CD14-positive monocyte (primary cell): ENCODE data around the gene NACC1. TPM values are rescaled to one million over a fixed set of nuclear protein-coding genes. Genes with fewer than 3 reads are reported as not detected.

ENCODE experiments used
- DNase-seq, 3 donors: peaks; one replicate each; pipeline ENCODE4 v3.0.0-alpha.2; 2011 to 2022
- H2AFZ ChIP-seq: 2 replicates; pipeline ENCODE4 v1.6.0; 2012; ENCODE audit warnings: mild to moderate bottlenecking, low read depth, low read length, inconsistent platforms; ENCODE audit not compliant: insufficient read depth, poor library complexity, severe bottlenecking
- H3K27ac ChIP-seq, 2 donors: 1 replicate in 1 of 2; 2 replicates in 1 of 2; pipeline ENCODE4 v1.5.1; 2012 to 2013; ENCODE audit warnings: low read length in 2 of 2, control low read depth in 1 of 2, inconsistent platforms in 1 of 2, low read depth in 1 of 2, mild to moderate bottlenecking in 1 of 2
- H3K27me3 ChIP-seq, 2 donors: one replicate each; pipeline versions ENCODE4 v1.6.0 to v1.6.1; 2011 to 2013; ENCODE audit warnings: low read length in 2 of 2; ENCODE audit not compliant: control insufficient read depth in 2 of 2, insufficient read depth in 2 of 2
- H3K36me3 ChIP-seq, 2 donors: replicated peaks in 1 of 2; 1 replicate in 1 of 2; 2 replicates in 1 of 2; pipeline versions ENCODE4 v1.5.1 to v1.6.1; 2012 to 2013; ENCODE audit warnings: low read length in 2 of 2, control low read depth in 1 of 2, inconsistent platforms in 1 of 2, mild to moderate bottlenecking in 1 of 2; ENCODE audit not compliant: insufficient read depth in 2 of 2, control insufficient read depth in 1 of 2
- H3K4me1 ChIP-seq, 2 donors: 1 replicate in 1 of 2; 2 replicates in 1 of 2; pipeline versions ENCODE4 v1.5.1 to v1.6.1; 2012 to 2013; ENCODE audit warnings: low read length in 2 of 2, control low read depth in 1 of 2, inconsistent platforms in 1 of 2, mild to moderate bottlenecking in 1 of 2, moderate library complexity in 1 of 2; ENCODE audit not compliant: insufficient read depth in 2 of 2, control insufficient read depth in 1 of 2
- H3K4me2 ChIP-seq: replicated peaks from 2 replicates; pipeline ENCODE3; 2012; ENCODE audit warnings: low read length, moderate library complexity, mild to moderate bottlenecking; ENCODE audit not compliant: poor library complexity, severe bottlenecking; ENCODE audit errors: extremely low read depth
- H3K4me3 ChIP-seq, 3 experiments: fragments of 200-600 bp in 1 of 3; sonication (generic) in 1 of 3; replicated peaks in 1 of 3; 1 replicate in 2 of 3; 2 replicates in 1 of 3; pipeline ENCODE4 v1.5.1; 2011 to 2013; ENCODE audit warnings: low read length in 3 of 3, mild to moderate bottlenecking in 3 of 3, control low read depth in 2 of 3, low read depth in 2 of 3, inconsistent platforms in 1 of 3, moderate library complexity in 1 of 3
- H3K79me2 ChIP-seq: 2 replicates; pipeline ENCODE4 v1.6.0; 2012; ENCODE audit warnings: mild to moderate bottlenecking, control low read depth, inconsistent platforms, low read length, moderate library complexity; ENCODE audit not compliant: insufficient read depth
- H3K9ac ChIP-seq: 2 replicates; pipeline ENCODE4 v1.6.0; 2017; ENCODE audit warnings: low read length, mild to moderate bottlenecking; ENCODE audit not compliant: insufficient read depth, poor library complexity, severe bottlenecking
- H3K9me3 ChIP-seq, 2 donors: replicated peaks in 1 of 2; 1 replicate in 1 of 2; 2 replicates in 1 of 2; pipeline versions ENCODE4 v1.5.1 to v1.6.1; 2012 to 2013; ENCODE audit warnings: low read length in 2 of 2, control low read depth in 1 of 2; ENCODE audit not compliant: control insufficient read depth in 1 of 2, insufficient read depth in 1 of 2
- H4K20me1 ChIP-seq: 2 replicates; pipeline ENCODE4 v1.6.0; 2012; ENCODE audit warnings: mild to moderate bottlenecking, low read length, control low read depth, moderate library complexity; ENCODE audit not compliant: insufficient read depth
- H3K27ac Mint-ChIP-seq, 7 donors: one replicate each; pipeline ENCODE4 v1.8.0; 2020; ENCODE audit warnings: mild to moderate bottlenecking in 7 of 7, mixed read lengths in 7 of 7, moderate library complexity in 6 of 7, inconsistent platforms in 2 of 7
- H3K27me3 Mint-ChIP-seq, 3 donors: one replicate each; pipeline ENCODE4 v1.8.0; 2021 to 2022; ENCODE audit warnings: low read depth in 3 of 3, mild to moderate bottlenecking in 3 of 3, mixed read lengths in 3 of 3, moderate library complexity in 3 of 3, inconsistent platforms in 1 of 3
- H3K36me3 Mint-ChIP-seq, 2 donors: one replicate each; pipeline ENCODE4 v1.8.0; 2020; ENCODE audit warnings: mixed read lengths in 2 of 2, inconsistent platforms in 1 of 2, mild to moderate bottlenecking in 1 of 2
- H3K4me1 Mint-ChIP-seq: one replicate; pipeline ENCODE4 v1.8.0; 2020; ENCODE audit warnings: mild to moderate bottlenecking, mixed read lengths
- H3K4me3 Mint-ChIP-seq, 2 donors: one replicate each; pipeline ENCODE4 v1.8.0; 2020; ENCODE audit warnings: mild to moderate bottlenecking in 2 of 2, mixed read lengths in 2 of 2, moderate library complexity in 1 of 2
- H3K9me3 Mint-ChIP-seq, 7 donors: one replicate each; pipeline ENCODE4 v1.8.0; 2020 to 2022; ENCODE audit warnings: mixed read lengths in 7 of 7, mild to moderate bottlenecking in 6 of 7, moderate library complexity in 6 of 7, inconsistent platforms in 2 of 7
- CTCF ChIP-seq: fragments of 200-600 bp; IDR thresholded peaks from one replicate; pipeline ENCODE4 v1.8.0; 2022; ENCODE audit warnings: antibody characterized with exemption, mild to moderate bottlenecking
- WGBS: methylation state at CpG from one replicate; pipeline ENCODE4 v1.1.5; 2013; ENCODE audit warnings: missing lambda C conversion rate; ENCODE audit not compliant: insufficient coverage; 5-methylcytosine and 5-hydroxymethylcytosine counted together
- intact Hi-C, 2 donors: fragments of 100-400 bp; cut with micrococcal nuclease; formaldehyde crosslinking; loops; one replicate each; pipeline versions ENCODE4 v1.15.0 to v1.15.1; 2023
- polyA plus RNA-seq, 3 donors: library from polyadenylated mRNA; depleted of rRNA in 1 of 3; unstranded in 2 of 3; stranded (reverse) in 1 of 3; fragments of 300-500 nt in 2 of 3; fragments of >200 nt in 1 of 3; fragmentation: Illumina TruSeq in 2 of 3; gene quantifications; 1 replicate in 2 of 3; 2 replicates in 1 of 3; pipeline ENCODE4 v1.2.3, GENCODE V29; 2012 to 2021

NACC1 gene
- polyA plus RNA-seq, 3 donors = 1.1 to 20.1 (median 2.2) TPM

DNA sequence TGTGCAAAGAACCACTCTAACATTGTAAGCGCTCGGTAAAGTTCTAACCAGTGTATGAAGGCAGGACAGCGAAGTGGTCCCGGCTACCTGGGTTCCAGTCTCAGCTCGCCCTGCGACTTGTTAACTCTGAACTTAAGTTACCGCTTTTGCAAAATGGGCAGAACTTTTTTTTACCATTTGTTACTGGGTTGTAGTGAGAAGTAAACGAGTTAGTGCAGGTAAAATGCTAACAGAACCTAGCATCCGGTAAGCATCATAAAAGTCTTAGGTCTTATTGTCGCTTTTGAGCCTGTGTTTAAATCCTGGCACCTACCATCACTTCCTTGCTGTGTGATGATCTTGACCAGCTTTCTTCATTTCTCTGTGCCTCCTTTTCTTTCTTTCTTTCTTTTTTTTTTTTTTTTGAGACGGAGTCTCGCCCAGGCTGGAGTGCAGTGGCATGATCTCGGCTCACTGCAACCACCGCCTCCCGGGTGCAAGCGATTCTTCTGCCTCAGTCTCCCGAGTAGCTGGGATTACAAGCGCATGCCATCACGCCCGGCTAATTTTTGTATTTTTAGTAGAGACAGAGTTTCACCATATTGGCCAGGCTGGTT is 790 bp upstream of the NACC1 start:
- Histone ChIP-seq H3K4me2 (peak overlapping the region; percentile 87), H3K27me3 (no peaks in the 10 kb centered on the region), H4K20me1 (peaks cover 34% of the 10 kb centered on the region), H3K79me2 (peaks cover 54% of the 10 kb centered on the region), H2AFZ (peak overlapping the region; percentile 89), H3K4me1 (peaks cover 37 to 50% of the 10 kb centered on the region in 2 donors), H3K4me3 (peak overlapping the region; percentile 58 to 98 (median 82)), H3K9me3 (no peaks in the 10 kb centered on the region), H3K27ac (peak overlapping the region; percentile 9 to 69), H3K36me3 (peaks cover 2 to 23% of the 10 kb centered on the region in 2 donors), H3K9ac (peak overlapping the region; percentile 76)
- whole genome bisulfite sequencing = 9% methylated on average over 12 of the region's 20 CpGs
- Mint-ChIP-seq H3K9me3 (no peaks in the 10 kb centered on the region), H3K36me3 (peaks cover 15 to 25% of the 10 kb centered on the region in 2 donors), H3K4me3 (peak overlapping the region; percentile 91 to 95), H3K4me1 (peaks cover 55% of the 10 kb centered on the region), H3K27me3 (peaks cover 0 to 3% (median 0%) of the 10 kb centered on the region in 3 donors), H3K27ac (peak overlapping the region; percentile 83 to 95 (median 89))
- intact Hi-C loops = loop anchor here in 1 of 2 donors (5.0 kb wide), 1 partner anchor 35 kb away; the partner anchor contains the start of genes IER2 and STX10
- no peak for TF ChIP-seq CTCF
- no peak for DNase-seq

DNA sequence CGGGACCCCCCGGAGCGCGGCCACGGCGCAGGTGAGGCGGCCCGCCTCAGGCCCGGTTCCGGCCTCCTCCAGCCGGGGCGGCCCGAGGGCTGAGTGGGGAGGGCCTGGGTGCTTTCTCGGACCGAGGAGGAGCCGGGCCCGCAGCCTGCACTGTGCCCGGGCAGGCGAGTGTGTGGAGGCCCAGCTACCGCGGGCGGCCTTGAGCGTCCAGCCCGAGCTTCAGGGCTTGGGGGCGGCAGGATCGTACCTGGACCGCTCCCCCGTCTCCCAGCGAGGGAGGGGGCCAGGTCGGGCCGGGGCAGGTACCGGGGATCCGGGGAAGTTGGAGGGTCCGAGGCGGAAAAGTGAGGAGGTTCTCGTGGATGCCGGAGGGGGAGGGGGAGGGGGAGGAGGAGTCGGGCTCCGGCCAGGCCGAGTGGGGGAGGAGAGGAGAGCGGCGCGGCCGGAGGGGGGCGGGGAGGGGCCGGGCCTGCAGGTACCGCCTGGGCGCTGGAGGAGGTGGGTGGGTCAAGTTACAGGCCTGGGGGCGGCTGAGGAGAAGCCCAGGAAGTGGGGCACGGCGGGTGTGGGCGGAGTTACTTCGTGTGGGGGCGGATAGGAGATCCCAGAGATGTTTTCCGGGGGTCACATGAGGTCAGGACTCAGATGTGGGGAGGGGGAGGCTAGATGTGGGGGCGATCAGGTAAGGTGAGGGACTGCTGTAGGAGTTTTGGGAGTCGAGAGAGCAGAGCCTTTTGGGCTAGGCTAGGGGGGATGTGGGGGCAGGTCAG is 545 bp downstream of the NACC1 start:
- H3K9ac ChIP-seq = peak overlapping the region; percentile 85
- no peak for DNase-seq
- H3K4me3 ChIP-seq = peak overlapping the region; percentile 78 to 92 (median 92)
- H3K9me3 Mint-ChIP-seq = no peaks in the 10 kb centered on the region
- peaks cover 37 to 50% of the 10 kb centered on the region in 2 donors for H3K4me1 ChIP-seq
- no peaks in the 10 kb centered on the region for H3K9me3 ChIP-seq
- H3K27ac Mint-ChIP-seq = peak overlapping the region in 5 of 7 donors; percentile 46 to 84 (median 71)
- peaks cover 16 to 22% of the 10 kb centered on the region in 2 donors for H3K36me3 Mint-ChIP-seq
- peaks cover 68% of the 10 kb centered on the region for H3K79me2 ChIP-seq
- peaks cover 0 to 23% of the 10 kb centered on the region in 2 donors for H3K36me3 ChIP-seq
- H3K4me2 ChIP-seq = peak overlapping the region; percentile 89
- peak overlapping the region; percentile 76 to 82 for H3K4me3 Mint-ChIP-seq
- TF ChIP-seq CTCF = no peak
- H3K4me1 Mint-ChIP-seq = peaks cover 55% of the 10 kb centered on the region
- peak overlapping the region in 1 of 2 donors; percentile 70 for H3K27ac ChIP-seq
- H2AFZ ChIP-seq = peak overlapping the region; percentile 72
- no peaks in the 10 kb centered on the region for H3K27me3 ChIP-seq
- H4K20me1 ChIP-seq = peaks cover 47% of the 10 kb centered on the region
- H3K27me3 Mint-ChIP-seq = peaks cover 0 to 3% (median 0%) of the 10 kb centered on the region in 3 donors
- under 1% methylated on average over 55 of the region's 57 CpGs for WGBS
- intact Hi-C loops = loop anchor here in 1 of 2 donors (5.0 kb wide), 1 partner anchor 34 kb away; the partner anchor contains the start of genes IER2 and STX10
